Muscle of back (tissue), 10 donors: ENCODE results near the gene TRIM40. TPM values are rescaled to one million over a fixed set of nuclear protein-coding genes. Genes with fewer than 3 reads are reported as not detected.

ENCODE experiments used
- polyA plus RNA-seq, 10 donors: library from polyadenylated mRNA; unstranded; fragments of 120-200 nt; gene quantifications; one replicate each; pipeline ENCODE4 v1.2.1, GENCODE V29; 2013; ENCODE audit not compliant: insufficient read length in 10 of 10

The TRIM40 gene
- polyA plus RNA-seq, 10 donors, result not detected

Other genes starting within 250 kb of the TRIM40 start
- 100 to 1,000 TPM in 7 of 10 donors, 10 to 100 TPM in 3; 60.0 to 190 (median 107) TPM for gene HLA-A, start 193.6 kb upstream of the TRIM40 start, polyA plus RNA-seq
- gene POLR1H, start 74.9 kb upstream of the TRIM40 start, polyA plus RNA-seq, result 10 to 100 TPM; 18.9 to 33.5 (median 23.3) TPM
- gene PPP1R11, start 68.9 kb upstream of the TRIM40 start, polyA plus RNA-seq, result 10 to 100 TPM; 27.5 to 40.1 (median 33.5) TPM
- 1 to 10 TPM in 2 of 10 donors, under 1 TPM in 8; 0.43 to 1.4 (median 0.58) TPM for gene RNF39, start 60.4 kb upstream of the TRIM40 start, polyA plus RNA-seq
- under 1 TPM in 3 of 10 donors, not detected in 7; 0.16 to 0.38 (median 0.37) TPM for gene TRIM31, start 23.1 kb upstream of the TRIM40 start, polyA plus RNA-seq
- 1 to 10 TPM in 1 of 10 donors, under 1 TPM in 9; 0.31 to 1.9 (median 0.61) TPM for gene TRIM10, start 25.1 kb downstream of the TRIM40 start, polyA plus RNA-seq
- not detected for gene TRIM15, start 27.4 kb downstream of the TRIM40 start, polyA plus RNA-seq
- gene TRIM26, start 77.3 kb downstream of the TRIM40 start, polyA plus RNA-seq, result 10 to 100 TPM; 12.7 to 18.9 (median 14.2) TPM
- 1 to 10 TPM; 5.9 to 8.9 (median 7.0) TPM for gene TRIM39, start 190.8 kb downstream of the TRIM40 start, polyA plus RNA-seq
- gene RPP21, start 209.0 kb downstream of the TRIM40 start, polyA plus RNA-seq, result 10 to 100 TPM; 14.0 to 26.0 (median 17.8) TPM